Umbilical cord (tissue), 2 donors: ENCODE data around the gene PTPRT. TPM values are rescaled to one million over a fixed set of nuclear protein-coding genes. Genes with fewer than 3 reads are reported as not detected.

ENCODE experiments used
- DNase-seq: peaks from one replicate; pipeline ENCODE4 v3.0.0-alpha.2; 2015; ENCODE audit warnings: low spot score
- total RNA-seq: library from RNA; depleted of rRNA; stranded (reverse); fragments of >200 nt; gene quantifications from one replicate; pipeline ENCODE4 v1.2.3, GENCODE V29; 2014; ENCODE audit warnings: low replicate concordance; ENCODE audit not compliant: insufficient read depth

The PTPRT gene
- total RNA-seq, 1 donor from 2014 or later = 17.8 TPM

DNA sequence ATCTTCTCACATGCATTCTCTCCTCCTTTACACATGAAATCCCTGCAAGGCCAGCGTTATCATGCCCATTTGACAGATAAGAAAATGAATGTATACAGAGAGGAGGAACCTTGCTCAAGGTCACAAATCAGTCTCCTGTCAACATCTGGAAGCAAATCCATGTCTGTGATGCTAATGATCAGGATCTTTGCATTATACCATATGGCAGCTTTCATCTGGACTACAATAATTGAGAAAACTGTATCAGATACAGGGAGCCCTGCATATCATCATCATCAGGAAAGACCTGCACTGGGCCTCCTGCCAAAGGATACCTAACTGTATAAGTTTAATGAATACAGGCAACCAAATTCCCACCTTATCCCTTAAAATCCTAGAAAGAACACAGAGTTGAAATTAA lies 213.7 kb downstream of the PTPRT start:
- no peak for DNase-seq

DNA sequence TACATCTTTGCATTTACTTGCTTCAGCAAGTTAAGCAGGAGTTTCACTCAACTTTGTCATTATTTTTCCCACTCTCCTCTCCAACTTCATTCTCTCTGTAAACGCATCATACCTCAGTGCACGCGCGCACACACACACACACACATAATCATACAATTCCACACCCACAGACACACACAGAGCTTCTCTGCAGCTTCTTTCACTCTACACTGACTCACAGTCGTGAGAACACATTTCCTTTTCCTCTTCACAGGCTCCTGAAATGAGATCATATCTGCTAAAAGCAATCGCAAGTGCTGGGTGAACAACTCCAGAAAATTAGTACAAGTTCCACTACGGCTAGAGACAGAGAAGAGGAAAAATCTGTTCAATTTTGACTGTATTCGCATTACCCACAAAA lies 215.4 kb downstream of the PTPRT start:
- DNase-seq = no peak

DNA sequence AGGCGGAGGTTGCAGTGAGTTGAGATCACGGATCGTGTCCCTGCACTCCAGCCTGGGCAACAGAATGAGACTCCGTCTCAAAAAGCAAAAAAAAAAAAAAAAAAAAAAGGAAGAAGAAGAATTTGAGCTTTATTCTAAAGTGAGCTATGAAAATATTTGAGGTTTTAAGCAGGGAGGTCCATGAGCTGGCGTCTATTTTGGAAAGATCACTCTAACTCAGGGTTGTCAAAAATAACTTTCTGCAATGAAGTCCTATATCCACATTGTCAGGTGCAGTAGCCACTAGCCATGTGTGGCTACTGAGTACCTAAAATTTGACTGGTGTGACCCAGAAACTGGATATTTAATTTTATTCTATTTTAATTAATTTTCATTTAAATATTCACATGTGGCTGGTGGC lies 217.1 kb downstream of the PTPRT start:
- DNase-seq = no peak

DNA sequence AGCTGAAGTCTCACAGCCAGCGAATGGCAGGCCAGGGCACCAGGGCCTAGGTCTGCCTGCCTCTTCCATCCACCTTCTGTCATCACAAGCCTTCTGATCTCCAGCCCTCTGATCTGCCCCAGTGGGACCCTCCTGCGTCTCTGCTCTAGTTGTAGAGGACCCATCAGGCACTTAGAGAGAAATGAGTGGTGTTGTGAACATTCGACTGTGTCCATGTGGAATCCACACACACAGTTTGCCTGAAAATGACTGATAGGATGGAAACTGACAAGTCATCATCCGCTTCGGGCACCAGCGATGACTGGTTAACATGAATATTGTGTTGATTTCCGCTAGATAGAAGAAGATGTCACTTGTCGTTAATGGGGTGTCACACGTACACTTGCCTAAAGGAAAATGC lies 221.0 kb downstream of the PTPRT start:
- no peak for DNase-seq

DNA sequence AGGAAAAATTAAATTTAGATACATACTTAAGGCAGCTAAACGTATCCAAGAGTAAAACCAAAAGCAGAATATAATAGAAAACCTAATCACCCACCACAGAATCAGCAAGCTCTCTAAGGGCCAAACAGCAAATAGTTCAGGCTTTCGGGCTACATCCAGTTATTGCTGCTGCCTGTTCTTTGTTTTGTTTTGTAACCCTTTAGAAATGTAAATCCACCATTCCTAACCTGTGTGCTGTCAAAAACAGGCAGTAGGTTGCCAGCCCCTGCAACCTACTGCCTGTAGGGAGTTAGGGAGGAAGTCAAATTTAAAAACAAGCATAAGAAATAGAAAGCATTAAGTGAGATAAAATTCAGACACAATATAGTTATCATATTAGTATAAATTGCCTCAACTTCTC lies 225.9 kb downstream of the PTPRT start:
- no peak for DNase-seq

DNA sequence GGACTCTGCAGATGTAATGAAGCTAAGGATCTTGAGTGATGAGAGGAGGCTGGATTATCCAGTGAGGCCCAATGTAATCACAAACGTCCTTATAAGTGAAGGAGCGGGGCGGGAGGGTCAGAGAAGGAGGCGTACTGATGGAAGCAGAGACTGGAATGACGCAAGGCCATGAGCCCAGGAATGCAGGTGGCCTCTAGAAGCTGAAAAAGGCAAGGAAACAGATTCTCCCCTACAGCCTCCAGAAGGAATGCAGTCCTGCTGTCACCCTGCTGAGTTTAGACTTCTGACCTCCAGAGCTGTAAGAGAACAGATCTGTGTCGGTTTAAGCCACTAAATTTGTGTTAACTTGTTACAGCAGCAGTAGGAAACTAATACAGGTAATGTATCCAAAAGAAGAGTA lies 227.9 kb downstream of the PTPRT start:
- no peak for DNase-seq

DNA sequence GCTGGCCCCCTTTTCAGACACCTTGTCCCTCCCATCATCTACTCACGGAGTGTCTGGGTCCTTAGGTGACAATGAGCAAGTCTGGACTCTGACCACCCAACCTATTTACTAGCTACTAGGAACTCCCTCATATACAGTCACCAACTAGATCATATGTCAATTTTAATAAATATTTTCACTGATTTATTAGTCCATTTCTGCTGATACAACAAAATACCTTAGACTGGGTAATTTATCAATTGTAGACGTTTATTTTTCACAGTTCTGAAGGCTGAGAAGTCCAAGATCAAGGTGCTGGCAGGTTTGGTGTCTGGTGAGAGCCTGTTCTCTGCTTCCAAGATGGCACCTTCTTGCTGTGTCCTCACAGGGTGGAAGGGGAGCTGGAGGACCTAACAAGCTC lies 229.7 kb downstream of the PTPRT start:
- no peak for DNase-seq

DNA sequence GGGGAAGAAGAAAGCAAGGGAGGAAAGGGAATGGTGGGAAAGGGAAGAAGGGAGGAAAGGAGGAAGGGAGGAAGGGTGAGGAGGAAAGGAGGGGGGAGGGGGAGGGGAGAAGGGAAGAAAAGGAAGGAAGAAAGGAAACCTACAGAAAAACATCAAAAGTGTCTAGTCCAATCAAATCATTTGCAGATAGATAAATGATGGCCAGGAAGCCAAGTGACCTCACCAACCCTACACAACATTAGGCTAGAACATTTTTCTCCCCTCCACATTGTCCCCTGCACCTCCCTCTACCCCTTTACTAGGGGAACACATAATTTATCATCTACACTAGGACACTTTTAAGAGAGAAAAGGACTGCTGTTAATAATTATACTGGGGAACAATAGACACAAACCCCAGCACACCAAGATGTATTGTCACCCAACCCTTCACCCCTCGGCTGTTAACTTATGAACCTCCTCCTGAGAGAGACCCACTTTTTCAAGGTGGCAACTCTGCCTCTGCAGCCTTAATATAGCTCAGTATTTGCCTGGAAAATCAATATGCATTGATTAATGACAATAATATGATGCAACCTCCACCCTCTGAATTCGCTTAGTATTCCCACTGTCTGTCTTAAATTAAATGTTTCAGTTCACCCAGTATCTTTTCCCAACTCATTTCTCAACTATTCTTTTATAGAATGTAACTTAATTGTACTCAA lies 231.2 kb downstream of the PTPRT start:
- DNase-seq = no peak

DNA sequence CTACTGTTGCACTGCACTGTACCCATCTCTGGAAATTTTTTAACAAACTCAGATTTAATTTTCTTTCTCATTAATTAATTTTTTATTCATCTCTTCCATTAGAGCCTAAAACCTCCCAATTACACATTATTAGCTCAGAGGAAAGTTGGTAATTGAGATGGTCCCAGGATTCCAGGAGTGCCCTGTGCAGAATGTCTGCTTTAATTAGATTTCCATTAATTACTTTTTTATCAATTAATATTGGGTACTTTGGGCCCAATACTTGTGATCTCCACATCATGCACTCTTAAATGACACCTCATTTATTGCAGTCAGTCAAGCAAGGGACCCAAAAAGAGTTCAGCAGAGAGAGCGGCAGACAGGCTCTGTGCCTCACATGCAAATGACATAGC lies 232.0 kb downstream of the PTPRT start:
- no peak for DNase-seq

DNA sequence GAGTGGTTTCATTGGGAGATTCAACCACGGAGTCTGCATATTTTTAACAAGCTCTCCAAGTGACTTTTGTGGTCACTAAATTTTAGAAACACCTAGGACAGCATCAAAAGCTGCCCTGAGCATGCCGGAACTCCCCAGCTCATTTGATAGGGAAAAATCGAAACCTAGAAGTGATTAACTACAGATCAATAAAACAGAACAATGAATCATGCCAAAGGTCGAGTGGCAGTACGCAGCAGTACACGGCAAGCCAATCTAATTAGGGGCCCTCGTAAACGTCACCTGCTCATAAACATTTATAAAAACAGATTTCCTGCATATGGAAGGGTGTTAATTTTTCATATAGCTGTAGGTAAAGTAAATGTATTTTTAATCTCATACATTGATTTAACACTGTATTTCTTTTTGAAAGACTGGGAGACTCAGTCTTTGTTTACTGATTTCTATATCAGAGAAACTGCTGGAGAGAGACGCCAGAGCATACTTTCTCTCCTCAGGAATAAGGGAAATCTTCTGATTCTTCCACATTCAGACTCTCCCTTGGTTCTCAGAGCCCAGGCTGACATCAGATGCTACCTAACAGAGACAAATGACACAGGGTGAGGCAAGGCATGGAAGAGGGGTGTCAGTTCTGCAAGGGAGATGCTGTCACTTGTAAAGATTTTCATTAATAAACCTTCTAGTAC lies 232.5 kb downstream of the PTPRT start:
- DNase-seq = no peak

DNA sequence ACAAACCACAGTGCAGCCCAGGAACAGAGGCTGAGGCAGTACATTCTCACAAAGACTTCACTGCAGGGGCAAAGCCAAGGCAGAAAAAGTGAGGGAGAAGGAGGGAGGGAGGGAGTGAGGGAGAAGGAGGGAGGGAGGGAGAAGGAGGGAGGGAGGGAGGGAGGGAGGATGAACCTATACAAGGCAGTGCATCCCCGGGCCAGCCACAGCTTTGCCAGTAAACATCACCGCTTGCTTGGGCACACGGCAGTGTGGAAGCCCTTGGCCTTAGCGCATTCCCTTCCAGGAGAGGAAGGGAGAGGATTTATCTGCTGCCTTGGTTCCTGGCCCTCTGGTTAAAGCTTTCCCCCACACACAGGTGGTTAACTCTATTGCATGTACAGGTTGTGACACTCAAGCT lies 234.0 kb downstream of the PTPRT start:
- DNase-seq = no peak

DNA sequence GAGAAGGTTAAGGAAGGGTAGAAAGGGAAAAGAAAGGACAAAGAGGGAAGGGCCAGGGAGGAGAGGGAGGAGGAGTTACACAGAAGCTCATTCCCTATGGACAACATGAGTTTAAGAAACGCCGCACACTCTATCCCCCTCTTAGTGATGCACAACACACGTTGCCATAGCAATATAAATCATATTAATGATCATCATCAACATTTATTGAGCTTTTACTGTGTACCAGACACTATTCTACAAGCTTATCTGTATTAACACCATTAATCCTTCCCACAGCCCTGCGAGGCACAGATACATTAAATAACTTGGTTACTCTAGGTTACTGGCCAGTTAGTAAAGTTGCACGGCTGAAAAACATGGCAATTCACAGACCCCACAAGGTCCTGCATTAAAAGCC lies 234.8 kb downstream of the PTPRT start:
- DNase-seq = no peak

DNA sequence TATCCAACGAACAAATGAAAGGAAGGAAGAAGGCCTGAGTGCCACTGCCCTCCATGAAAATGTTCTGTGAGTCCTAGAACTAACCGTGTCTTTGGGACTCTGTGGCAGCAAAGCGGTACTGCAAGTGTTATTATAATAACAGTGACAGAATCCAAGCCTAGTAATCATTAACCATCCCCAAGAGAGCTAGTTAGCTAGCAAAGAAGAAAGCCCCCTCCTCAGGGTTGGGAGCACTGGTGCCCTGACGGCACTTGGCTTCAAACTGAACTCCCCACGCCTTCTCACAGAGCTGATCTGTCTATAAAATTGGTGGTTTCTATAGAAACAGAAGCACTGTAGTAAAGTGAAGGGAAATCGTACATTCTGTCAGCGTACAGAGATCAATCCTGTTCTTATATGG lies 239.8 kb downstream of the PTPRT start:
- no peak for DNase-seq

DNA sequence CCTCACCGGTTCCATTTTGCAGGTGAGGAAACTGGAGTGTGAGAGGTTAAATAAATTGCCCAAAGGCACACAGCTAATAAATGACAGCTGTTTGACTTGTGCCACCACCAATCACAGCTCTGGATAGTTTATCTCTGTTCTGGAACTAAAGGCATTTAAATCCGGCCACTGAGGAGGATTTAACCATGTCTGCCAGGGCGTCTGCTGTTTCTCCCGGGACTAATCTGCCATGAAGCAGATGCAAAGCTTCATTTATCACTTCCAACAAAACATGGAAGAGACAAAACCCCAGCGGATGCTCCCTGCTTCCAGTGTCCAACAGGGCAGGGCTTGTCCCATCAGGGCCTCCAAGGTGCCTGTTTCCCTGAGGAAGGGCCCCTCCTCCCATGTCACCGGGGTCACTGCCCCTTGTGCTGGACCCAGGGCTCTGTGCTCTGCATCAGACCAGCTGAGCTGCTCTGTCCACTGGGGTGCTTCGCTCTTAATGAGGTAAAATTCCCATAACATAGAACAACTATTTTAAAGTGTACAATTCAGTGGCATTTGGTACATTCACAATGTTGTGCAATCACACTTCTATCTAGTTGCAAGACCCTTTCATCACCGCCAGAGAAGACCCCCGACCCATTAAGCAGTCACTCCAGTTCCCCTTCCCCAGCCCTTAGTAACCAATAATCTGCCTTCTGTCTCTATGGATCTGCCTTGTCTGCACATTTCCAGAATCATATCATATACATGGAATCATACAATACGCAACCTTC lies 244.3 kb downstream of the PTPRT start:
- DNase-seq = peak; percentile 93

DNA sequence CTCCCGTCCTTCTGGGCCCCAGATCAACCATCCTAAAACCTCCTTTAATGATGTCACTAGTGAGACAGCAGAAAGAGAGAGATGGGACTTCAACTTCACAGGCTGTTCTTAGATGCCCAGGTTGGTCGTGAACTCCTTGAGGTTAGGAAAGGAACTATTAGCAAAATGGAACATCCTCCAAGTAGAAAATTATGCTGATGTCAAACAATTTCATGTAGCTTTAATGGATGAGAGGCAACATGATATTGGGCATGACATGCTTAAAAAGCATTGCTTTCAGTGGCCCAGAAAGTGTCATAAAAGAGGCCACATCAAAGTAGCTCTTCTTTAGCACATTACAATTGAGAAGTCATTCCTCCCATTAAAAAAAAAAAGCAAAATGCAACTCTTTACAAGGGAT lies 248.1 kb downstream of the PTPRT start:
- DNase-seq = no peak

DNA sequence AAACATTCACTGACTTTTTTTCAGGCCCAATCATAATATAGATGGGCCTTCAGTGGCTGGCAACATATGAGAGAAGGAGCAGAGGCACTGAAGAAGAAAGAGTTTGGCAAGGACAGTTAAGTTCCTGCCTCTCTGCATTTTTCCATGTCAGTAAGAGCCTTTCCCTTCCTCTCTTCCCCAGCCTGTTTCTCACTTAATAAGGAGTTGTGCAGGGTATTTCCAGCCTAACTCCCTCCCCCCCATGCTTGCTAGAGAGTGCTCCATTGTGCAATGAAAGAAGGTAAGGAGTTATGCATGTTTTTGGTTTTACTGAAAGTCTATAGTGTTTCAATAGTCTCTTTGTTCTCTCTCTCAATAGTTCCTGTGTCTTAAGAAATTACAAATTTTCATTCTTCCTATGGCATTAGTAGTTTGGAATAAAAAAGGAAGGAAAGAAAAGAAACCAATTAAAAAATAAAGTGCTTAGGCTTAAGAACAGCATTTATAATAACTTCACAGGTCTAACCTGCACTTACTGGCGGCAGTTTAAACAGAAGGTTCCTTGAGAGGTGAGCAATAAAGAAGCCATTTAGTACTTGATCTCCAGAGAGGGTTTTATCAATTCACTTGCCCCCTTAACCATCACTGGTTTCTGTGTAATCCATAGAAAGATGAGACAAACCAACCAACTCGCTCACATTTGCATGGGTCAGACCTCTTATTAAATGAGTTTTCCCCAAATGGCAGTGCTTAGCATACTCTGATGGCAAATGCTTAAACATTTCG lies 251.1 kb downstream of the PTPRT start:
- DNase-seq = peak; percentile 46

DNA sequence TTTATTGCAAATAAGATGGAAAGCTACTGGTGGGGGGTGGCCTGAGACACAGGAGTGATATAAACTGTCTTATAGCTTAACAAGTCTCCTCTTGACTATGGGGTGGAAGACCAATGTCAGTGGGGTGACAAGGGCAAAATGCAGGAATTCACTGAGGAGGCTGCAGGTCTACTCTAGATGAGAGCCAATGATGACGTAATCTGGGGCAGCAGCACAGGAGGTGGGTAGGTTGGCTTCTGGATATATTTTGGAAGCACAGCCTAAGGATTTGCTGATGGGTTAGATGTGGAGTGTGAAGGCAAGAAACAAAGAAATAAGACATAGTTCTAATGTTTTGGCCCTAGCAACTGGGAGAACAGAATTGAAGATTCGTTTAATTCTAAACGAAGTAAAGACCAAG lies 253.2 kb downstream of the PTPRT start:
- DNase-seq = no peak

DNA sequence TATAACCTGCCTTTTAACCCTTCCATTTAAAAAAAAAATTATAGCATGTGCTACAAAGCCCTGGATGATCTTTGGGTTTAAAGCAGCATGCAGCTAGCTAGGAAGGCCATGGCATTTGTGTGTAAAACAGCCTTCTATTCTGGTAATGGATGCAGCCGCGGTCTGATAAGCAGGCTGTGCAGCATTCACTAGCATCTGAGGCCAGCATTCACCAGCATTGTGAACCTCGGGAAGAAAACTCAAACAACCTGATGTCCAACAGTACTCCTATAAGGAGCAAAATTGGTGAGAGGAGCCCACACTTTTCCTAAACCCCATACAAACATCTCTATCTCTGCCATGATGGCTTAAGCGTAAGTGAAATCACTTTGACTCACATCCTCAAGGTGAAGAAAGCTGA lies 265.5 kb downstream of the PTPRT start:
- DNase-seq = peak; percentile 40

DNA sequence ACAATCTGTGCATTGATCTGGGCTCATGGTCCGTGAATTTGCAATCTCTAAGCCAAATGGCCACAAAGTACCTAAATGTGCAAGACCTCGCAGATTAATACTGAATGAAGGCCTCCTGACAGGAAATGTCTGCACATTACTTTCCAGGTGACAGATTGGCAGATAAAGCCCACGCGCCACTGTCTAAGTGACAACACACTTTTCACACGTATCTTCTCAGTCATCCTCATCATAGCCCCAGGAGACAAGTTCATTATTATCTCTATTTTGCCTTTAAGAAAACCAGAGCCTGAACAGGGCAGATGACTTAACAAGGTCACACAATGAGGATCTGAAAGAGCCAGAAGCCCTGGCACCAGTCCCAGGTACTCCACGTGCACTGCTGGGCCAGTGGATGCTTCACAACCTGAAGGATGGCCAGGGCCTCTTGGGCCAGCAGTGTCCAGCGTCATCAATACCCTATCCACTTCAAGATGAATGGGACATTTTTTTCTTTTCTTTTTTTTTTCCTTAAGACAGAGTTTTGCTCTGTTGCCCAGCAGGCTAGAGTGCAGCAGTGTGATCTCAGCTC lies 266.3 kb downstream of the PTPRT start:
- DNase-seq = no peak

DNA sequence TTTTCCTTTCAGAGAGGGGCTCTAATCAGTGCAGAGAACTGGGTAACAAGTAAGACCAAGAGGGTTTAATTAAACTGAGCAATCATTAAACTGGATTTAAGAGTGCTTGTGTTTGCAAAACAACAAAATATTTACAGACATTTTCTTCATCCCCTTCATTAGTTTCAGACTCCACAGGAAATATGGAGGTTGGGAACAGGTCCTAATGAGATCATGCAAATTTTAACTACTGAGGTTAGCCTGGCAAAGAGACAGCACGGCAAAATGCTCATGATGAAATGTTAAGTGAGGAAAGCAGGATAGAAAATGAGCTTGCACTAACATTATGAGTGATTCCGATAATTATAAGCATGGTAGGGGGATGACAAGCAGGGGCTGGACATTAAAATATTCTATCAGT lies 268.9 kb downstream of the PTPRT start:
- DNase-seq = no peak

DNA sequence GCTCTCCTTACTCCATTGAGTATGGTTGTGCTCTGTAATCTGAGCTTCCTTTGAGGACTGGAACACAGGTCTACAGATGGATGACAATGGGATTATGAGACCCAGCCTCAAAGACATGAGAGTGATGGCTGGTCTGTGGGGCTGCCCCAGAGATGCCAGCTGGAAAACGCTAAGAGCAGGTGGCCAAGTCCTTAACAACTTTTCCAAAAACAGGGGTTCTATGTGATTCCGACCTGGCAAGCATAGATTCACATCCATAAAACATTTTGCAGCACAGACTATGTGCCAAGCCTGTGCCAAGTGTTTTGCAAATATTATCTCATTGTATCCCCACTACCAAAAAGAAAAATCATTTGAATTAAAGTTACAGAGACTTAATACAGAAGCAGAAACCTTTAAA lies 270.4 kb downstream of the PTPRT start:
- DNase-seq = no peak

DNA sequence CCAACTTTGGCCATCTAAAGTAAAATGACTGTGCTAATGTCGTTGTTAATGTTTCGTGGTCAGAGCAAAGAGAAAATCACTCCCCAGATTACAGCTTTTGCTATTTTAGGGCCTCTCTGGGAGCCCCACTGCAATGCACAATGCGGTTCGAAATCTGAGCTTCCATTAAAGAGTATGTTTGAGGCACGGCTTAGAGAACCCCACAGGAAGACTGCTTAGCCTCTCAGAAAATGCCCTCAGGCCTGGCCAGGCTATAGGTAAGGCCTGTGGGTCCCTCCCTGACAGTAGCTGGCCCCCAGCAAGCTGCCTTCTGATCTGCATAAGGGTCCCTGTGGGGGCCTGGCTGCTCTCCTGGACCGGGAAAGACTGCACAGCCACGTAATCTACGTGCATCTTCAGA lies 274.6 kb downstream of the PTPRT start:
- DNase-seq = no peak
